ENCODE data around the gene OSM.

DNA sequence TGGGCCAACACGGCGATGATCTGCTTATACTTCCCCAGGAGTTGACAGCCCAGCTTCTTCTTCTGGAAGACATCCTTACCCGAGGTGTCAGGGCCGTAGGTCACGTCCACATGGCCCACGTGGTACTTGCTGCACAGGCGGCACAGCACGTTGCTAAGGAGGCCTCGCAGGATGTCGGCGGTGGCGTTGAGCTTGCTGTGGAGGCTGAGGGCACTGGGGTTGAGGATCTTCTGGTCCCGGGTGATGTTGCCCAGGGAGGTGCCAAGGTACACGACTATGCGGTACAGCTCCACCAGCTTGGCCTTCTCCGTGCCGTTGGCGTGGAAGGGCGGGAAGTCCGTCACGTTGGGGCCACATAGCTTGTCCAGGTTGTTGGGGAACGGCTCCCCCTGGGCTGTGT, 23.0 kb downstream of the OSM start:
- TF ChIP-seq, protein P1, sequence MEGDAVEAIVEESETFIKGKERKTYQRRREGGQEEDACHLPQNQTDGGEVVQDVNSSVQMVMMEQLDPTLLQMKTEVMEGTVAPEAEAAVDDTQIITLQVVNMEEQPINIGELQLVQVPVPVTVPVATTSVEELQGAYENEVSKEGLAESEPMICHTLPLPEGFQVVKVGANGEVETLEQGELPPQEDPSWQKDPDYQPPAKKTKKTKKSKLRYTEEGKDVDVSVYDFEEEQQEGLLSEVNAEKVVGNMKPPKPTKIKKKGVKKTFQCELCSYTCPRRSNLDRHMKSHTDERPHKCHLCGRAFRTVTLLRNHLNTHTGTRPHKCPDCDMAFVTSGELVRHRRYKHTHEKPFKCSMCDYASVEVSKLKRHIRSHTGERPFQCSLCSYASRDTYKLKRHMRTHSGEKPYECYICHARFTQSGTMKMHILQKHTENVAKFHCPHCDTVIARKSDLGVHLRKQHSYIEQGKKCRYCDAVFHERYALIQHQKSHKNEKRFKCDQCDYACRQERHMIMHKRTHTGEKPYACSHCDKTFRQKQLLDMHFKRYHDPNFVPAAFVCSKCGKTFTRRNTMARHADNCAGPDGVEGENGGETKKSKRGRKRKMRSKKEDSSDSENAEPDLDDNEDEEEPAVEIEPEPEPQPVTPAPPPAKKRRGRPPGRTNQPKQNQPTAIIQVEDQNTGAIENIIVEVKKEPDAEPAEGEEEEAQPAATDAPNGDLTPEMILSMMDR (IDR thresholded peaks at IDR 0.05): no peak
- no peak for TF ChIP-seq EP300 (IDR thresholded peaks at IDR 0.05)
- no peak for TF ChIP-seq POLR2A (IDR thresholded peaks at IDR 0.05; ENCODE audit: low read depth)
